NCI-H1092 (cell line): Measurements from ENCODE around the gene GPR157.
"Not testable (repeated sequence)": the region's sequence is repeated elsewhere in the genome, so short reads cannot be mapped to it uniquely, and the experiment has no call there.

Experiments
- DNase-seq: peaks from one replicate; lab custom pipeline; 2025; lab: John Stamatoyannopoulos, UW

Gene GPR157

GRCh38 chr1:9118186-9118585 lies 10.7 kb downstream of the GPR157 start:
- DNase-seq: no peak

DNA sequence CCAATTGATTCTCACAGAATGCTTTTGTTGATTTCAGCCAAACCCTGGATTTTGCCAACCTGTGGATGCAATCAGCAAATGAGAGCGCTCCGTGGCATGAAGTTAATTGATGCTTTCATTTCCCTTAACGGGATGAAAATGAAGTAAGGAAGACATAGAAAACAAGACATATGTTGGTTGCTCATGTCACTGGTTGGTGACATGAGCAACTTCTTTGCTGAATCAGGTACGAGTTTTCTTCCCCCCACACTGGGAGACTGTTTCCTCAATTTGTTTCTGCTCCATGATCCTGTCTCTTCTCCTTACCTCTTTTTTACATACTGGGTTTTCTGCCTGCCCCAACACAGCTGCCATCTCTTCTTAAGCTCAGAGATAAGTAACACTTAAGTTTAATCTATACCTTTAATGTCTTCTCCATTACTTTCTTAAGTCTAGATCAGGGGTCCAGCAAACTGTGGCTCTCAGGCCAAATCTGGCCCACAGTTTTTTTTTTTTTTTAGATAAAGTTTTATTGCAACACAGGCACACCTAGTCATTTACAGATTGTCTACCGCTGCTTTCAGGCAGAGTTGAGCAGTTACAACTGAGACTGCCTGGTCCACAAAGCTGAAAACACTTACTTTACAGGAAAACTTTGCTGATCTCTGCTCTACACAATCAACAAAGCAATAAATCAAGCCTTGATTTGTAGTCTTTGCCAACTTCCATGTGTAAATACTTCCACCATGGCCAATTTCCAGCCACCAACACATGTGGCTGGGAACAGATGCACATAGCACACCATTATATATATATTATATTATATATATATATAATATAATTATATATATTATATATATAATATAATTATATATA lies 13.3 kb downstream of the GPR157 start:
- no peak for DNase-seq

DNA sequence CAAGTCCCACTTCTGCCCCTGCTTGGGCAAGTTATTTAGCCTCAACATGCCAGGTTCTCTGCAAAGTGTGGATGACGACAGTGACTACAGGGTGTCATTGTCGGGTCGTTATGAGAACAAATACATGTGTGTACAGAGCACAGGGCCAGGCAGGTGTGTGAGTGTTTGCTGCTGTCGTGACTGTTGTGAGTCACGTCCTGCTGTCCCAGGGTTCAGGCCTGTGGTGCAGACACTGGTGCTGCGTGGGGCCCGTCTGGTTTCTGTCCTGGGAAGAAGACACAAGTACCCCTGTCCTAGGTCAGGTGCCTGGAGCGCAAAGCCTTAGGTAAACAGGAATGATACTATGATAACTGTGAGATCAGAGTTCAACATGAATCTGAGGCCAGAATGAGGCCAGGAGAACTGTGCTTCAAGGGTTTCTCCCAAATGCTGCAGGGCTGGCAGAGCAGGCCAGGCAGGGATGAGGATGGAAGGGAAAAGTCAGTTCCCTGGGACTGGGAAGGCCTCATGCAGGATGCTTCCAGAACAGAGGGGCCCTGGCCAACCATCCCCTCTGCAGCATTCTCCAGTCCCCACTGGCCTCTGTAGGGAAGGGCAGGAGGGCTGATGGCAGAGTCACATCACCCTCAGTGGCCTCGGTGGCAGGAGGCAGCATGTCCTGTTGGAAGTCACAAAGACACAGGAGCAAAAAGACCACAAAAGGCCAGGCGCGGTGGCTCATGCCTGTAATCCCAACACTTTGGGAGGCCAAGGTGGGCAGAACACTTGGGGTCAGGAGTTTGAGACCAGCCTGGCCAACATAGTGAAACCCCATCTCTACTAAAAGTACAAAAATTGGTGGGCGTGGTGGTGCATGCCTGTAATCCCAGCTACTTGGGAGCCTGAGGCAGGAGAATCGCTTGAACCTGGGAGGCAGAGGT lies 15.7 kb downstream of the GPR157 start:
- no peak for DNase-seq

- no peak for DNase-seq
These were observed 16.9 kb downstream of the GPR157 start for GRCh38 chr1:9111957-9112356.

DNA sequence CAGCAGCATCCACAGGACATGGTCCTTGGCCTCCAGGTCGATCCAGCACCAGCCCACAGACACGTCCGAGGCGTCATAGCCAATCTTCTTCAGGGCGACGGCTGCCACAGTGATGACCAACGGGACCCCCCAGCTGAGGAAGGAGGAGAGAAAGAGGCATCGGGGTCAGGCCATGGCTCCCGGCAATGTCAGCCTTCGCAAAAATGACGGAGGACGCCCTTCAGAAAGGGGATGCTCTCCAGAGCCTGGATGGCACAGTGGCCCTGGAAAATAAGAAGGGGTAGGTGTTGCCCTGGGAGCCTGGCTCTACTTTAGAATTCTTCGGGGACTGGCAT lies 17.6 kb downstream of the GPR157 start:
- no peak for DNase-seq

- peak; percentile 69 for DNase-seq
These were observed 18.1 kb downstream of the GPR157 start for GRCh38 chr1:9110669-9111356.

DNA sequence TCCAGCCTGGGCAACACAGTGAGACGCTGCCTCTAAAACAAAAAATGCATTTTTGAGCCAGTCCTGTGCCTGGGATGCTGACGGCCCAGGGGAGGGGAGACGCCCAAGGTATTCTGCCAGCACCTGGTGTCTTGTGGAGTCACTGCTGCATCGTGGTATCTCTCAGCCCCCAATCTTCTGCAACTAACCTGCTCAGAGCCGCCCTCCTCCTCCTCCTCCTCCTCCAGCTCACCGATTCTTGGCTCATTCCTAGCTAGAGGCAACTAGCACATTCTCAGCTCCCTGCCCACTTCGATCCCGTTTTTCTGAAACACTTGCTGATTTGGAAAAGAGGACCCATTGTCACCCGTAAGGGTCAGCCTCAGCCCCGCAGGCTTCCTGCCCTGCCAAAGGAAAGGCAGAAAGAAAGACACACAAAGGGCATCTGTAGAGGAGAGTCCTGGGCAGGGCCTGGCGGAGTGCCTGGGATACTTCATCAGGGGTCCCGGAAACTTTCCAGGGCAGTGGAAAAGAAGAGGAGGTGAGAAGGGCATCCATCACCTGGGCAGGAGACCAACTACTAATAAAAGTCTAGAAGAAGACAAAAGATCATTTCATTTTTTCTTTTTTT lies 20.7 kb downstream of the GPR157 start:
- DNase-seq: no peak

- no peak for DNase-seq
These were observed 21.8 kb downstream of the GPR157 start for GRCh38 chr1:9107136-9107535.

GRCh38 chr1:9106286-9106685 lies 22.6 kb downstream of the GPR157 start:
- no peak for DNase-seq

DNA sequence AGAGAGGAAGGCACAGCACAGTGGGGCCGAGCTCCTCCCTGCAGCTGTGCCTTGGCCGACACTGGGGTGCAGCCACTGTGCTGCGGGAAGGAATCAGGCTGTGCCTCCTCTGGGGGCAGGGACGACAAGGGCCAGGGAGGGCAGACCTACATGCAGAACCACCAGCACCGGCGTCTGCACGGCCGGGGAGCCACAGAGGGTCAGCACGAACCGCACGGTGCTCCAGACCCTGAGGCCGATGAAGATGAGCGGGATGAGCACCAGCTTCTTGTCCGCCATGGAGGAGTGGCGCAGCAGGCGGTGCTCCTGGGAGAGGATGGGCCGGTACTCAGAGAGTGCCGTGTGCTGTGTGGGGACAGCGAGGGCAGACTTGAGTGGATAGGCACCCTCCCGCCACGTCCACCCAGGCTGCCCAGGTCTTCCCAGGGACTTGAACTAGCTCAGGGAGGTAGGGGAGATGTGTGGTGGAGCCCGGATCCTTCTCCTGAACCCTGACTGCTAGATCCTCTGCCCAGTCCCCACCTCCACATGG lies 23.5 kb downstream of the GPR157 start:
- DNase-seq: no peak

- peak; percentile 59 for DNase-seq
These were observed 27.3 kb downstream of the GPR157 start for GRCh38 chr1:9101510-9102146.

- DNase-seq: no peak
These were observed 28.3 kb downstream of the GPR157 start for GRCh38 chr1:9100471-9101043.

DNA sequence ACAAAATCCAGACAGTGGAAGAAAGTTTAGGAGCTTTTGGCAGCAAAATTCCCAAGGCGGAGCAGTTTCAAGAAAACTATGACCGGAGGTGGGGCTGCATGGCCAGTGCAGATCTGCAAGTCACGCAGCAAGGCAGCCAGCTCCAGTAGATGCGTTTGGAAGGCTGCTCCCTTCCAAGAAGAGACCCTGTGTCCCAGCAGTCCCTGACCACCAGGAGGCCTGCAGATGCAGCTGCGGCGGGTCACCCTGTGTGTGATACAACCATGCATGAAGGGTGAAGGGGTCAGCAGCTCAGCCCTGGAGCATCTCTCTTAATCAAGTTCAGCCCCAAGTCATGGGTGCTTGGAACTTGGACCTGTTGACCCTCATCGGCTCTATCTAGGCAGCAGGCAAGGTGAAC lies 29.3 kb downstream of the GPR157 start:
- DNase-seq: no peak

GRCh38 chr1:9097947-9098705 lies 30.8 kb downstream of the GPR157 start:
- DNase-seq: no peak

DNA sequence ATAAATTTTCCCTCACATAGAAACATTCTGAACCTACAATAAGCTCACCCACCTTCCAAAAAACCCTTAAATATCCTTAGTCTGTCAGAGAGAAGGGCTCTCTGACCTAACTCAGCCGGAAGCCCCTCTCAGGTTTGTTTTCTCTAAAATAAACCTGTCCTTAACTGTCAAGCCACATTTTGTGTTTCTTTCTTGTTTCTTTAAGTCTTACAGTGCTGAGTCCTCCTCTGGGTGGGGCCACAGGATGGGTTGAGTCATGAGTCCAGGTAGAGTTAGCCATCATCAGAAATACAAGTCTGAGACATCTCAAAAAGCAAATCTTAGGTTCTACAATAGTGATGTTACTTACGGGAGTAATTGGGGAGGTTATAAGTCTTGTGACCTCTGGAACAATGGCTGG lies 33.1 kb downstream of the GPR157 start:
- no peak for DNase-seq

- DNase-seq: not testable (repeated sequence)
These were observed 34.8 kb downstream of the GPR157 start for GRCh38 chr1:9093996-9094595.

GRCh38 chr1:9093581-9093980 lies 35.3 kb downstream of the GPR157 start:
- DNase-seq: no peak

DNA sequence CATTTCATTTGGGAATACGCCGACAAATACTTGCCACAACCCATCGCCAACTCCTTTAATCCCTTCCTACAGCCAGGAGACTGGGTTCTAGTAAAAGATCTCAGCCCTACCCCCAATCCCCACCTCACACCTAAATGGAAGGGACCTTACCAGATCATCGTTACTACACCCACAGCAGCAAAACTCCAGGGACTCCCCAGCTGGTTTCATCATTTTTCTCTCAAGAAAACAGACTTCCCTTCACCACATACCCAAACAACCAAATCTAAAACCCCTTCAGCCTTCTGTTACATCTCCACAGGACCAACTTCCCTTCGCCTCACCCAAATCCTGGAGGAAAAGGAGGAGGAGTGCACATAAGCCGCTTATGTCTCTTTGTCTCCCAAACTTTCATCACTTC lies 35.8 kb downstream of the GPR157 start:
- no peak for DNase-seq

DNA sequence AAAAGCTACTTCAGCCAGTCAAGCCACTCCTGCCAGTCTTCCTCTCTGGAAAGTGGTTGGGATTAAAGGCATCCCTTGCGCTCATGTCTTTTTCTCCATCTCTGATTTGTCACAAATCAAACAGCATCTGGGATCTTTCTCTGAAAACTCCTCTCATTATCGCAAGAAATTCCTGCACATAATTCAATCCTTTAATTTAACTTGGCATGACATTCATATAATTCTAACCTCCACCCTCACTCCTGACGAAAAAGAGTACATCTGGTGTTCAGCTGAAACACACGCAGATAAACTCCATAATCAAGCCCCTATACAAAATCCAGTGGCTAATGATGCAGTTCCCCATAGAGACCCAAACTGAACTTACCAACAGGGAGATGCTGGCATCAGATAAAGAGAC lies 40.1 kb downstream of the GPR157 start:
- DNase-seq: no peak
